Activated T-helper 2 cell treated with anti-CD3 and anti-CD28 coated beads, Interferon-gamma antibody, Interleukin-2, Interleukin-4, amounts not matched to agents 10 μg/mL and 5 μg/mL and 100 μg/mL, durations not matched to agents 14 hours and 24 hours and 36 hours (primary cell): Measurements from ENCODE around the gene KAT6B. TPM values are rescaled to one million over a fixed set of nuclear protein-coding genes. Genes with fewer than 3 reads are reported as not detected.
"Not testable (repeated sequence)": the region's sequence is repeated elsewhere in the genome, so short reads cannot be mapped to it uniquely, and the experiment has no call there.

Experiments used
- DNase-seq: peaks from one replicate; pipeline ENCODE4 v3.0.0; 2021; ENCODE audit warnings: low spot score
- H3K27ac Mint-ChIP-seq: one replicate; pipeline ENCODE4 v1.8.0; 2021; ENCODE audit warnings: mixed read lengths
- H3K27me3 Mint-ChIP-seq: one replicate; pipeline ENCODE4 v1.8.0; 2021; ENCODE audit warnings: low read depth, mixed read lengths
- H3K36me3 Mint-ChIP-seq: one replicate; pipeline ENCODE4 v1.8.0; 2021; ENCODE audit warnings: low read depth, mixed read lengths
- H3K4me1 Mint-ChIP-seq: one replicate; pipeline ENCODE4 v1.8.0; 2021; ENCODE audit warnings: low read depth, mixed read lengths
- H3K4me3 Mint-ChIP-seq: one replicate; pipeline ENCODE4 v1.8.0; 2021; ENCODE audit warnings: low read depth, mild to moderate bottlenecking, moderate library complexity, mixed read lengths
- H3K9me3 Mint-ChIP-seq: one replicate; pipeline ENCODE4 v1.8.0; 2021; ENCODE audit warnings: mixed read lengths
- intact Hi-C: fragments of 100-400 bp; cut with micrococcal nuclease; formaldehyde crosslinking; loops from one replicate; pipeline ENCODE4 v1.15.1; 2023
- total RNA-seq: library from RNA; stranded (reverse); gene quantifications from 2 replicates; pipeline ENCODE4 v1.2.3, GENCODE V29; 2022

The KAT6B gene
- total RNA-seq = 24.2 and 26.6 TPM in 2 replicates

GRCh38 chr10:74826142-74827044, at the start of gene KAT6B:
TSS of gene KAT6B (plus strand) at chr10:74826600. CDS start at chr10:74842858, 16,258 bp downstream.
- Mint-ChIP-seq H3K27me3 (no peaks in the 10 kb centered on the region), H3K36me3 (peaks cover 17% of the 10 kb centered on the region), H3K27ac (peak within 1 kb of the TSS; percentile 95), H3K9me3 (no peaks in the 10 kb centered on the region), H3K4me1 (peaks cover 53% of the 10 kb centered on the region), H3K4me3 (peak within 1 kb of the TSS; percentile 86)
- intact Hi-C loops = loop anchor here (1.0 to 10.0 kb wide), 11 partner anchors 27 to 650 kb away; partner anchors contain the start of gene VDAC2
- peak; percentile 100 for DNase-seq

- H3K4me3 Mint-ChIP-seq = no peak overlapping the region
- H3K9me3 Mint-ChIP-seq = peaks cover 19% of the 10 kb centered on the region
- DNase-seq = no peak
- no peaks in the 10 kb centered on the region for H3K36me3 Mint-ChIP-seq
- intact Hi-C loops = no loop called here
- H3K27ac Mint-ChIP-seq = no peak overlapping the region
- no peaks in the 10 kb centered on the region for H3K27me3 Mint-ChIP-seq
- H3K4me1 Mint-ChIP-seq = no peaks in the 10 kb centered on the region
Observed at GRCh38 chr10:74778436-74779094, 47.8 kb upstream of the KAT6B start.

GRCh38 chr10:74781870-74782269, 44.5 kb upstream of the KAT6B start:
- intact Hi-C loops, H3K27me3 Mint-ChIP-seq, H3K4me3 Mint-ChIP-seq, H3K9me3 Mint-ChIP-seq, H3K36me3 Mint-ChIP-seq, DNase-seq, H3K4me1 Mint-ChIP-seq, H3K27ac Mint-ChIP-seq: not testable (repeated sequence)

- H3K36me3 Mint-ChIP-seq = no peaks in the 10 kb centered on the region
- no peak overlapping the region for H3K27ac Mint-ChIP-seq
- no peak for DNase-seq
- H3K4me3 Mint-ChIP-seq = no peak overlapping the region
- no peaks in the 10 kb centered on the region for H3K4me1 Mint-ChIP-seq
- intact Hi-C loops = no loop called here
- no peaks in the 10 kb centered on the region for H3K27me3 Mint-ChIP-seq
- H3K9me3 Mint-ChIP-seq = no peaks in the 10 kb centered on the region
Observed at GRCh38 chr10:74784462-74784861, 41.9 kb upstream of the KAT6B start.

GRCh38 chr10:74786126-74786525, 40.3 kb upstream of the KAT6B start:
- no peaks in the 10 kb centered on the region for H3K27me3 Mint-ChIP-seq

GRCh38 chr10:74787457-74787856, 38.9 kb upstream of the KAT6B start:
- Mint-ChIP-seq H3K36me3 (no peaks in the 10 kb centered on the region), H3K27me3 (no peaks in the 10 kb centered on the region), H3K9me3 (no peaks in the 10 kb centered on the region), H3K27ac (no peak overlapping the region), H3K4me3 (no peak overlapping the region), H3K4me1 (no peaks in the 10 kb centered on the region)
- DNase-seq = no peak
- intact Hi-C loops = no loop called here

More at GRCh38 chr10:74786126-74786525, 40.3 kb upstream of the KAT6B start:
- H3K36me3 Mint-ChIP-seq = no peaks in the 10 kb centered on the region
- no peaks in the 10 kb centered on the region for H3K4me1 Mint-ChIP-seq
- no peaks in the 10 kb centered on the region for H3K9me3 Mint-ChIP-seq
- intact Hi-C loops = no loop called here
- H3K27ac Mint-ChIP-seq = no peak overlapping the region
- DNase-seq = no peak
- no peak overlapping the region for H3K4me3 Mint-ChIP-seq

GRCh38 chr10:74791979-74792378, 34.4 kb upstream of the KAT6B start:
- H3K4me1 Mint-ChIP-seq, H3K4me3 Mint-ChIP-seq, H3K27me3 Mint-ChIP-seq, intact Hi-C loops, H3K27ac Mint-ChIP-seq, H3K9me3 Mint-ChIP-seq, DNase-seq, H3K36me3 Mint-ChIP-seq: not testable (repeated sequence)

GRCh38 chr10:74792726-74793125, 33.7 kb upstream of the KAT6B start:
- intact Hi-C loops = no loop called here
- DNase-seq = no peak
- Mint-ChIP-seq H3K27me3 (peaks cover 1% of the 10 kb centered on the region), H3K27ac (no peak overlapping the region), H3K9me3 (no peaks in the 10 kb centered on the region), H3K4me3 (no peak overlapping the region), H3K4me1 (peaks cover 4% of the 10 kb centered on the region), H3K36me3 (no peaks in the 10 kb centered on the region)

- H3K27me3 Mint-ChIP-seq, H3K9me3 Mint-ChIP-seq, H3K4me1 Mint-ChIP-seq, H3K4me3 Mint-ChIP-seq, DNase-seq, intact Hi-C loops, H3K36me3 Mint-ChIP-seq, H3K27ac Mint-ChIP-seq: not testable (repeated sequence)
Observed at GRCh38 chr10:74793240-74793639, 33.2 kb upstream of the KAT6B start.

GRCh38 chr10:74794531-74794930, 31.9 kb upstream of the KAT6B start:
- no peak overlapping the region for H3K27ac Mint-ChIP-seq
- intact Hi-C loops = no loop called here
- H3K36me3 Mint-ChIP-seq = no peaks in the 10 kb centered on the region

GRCh38 chr10:74797550-74797949, 28.9 kb upstream of the KAT6B start:
- peaks cover 2% of the 10 kb centered on the region for H3K27me3 Mint-ChIP-seq

More at GRCh38 chr10:74794531-74794930, 31.9 kb upstream of the KAT6B start:
- H3K4me3 Mint-ChIP-seq = no peak overlapping the region
- H3K4me1 Mint-ChIP-seq = peaks cover 4% of the 10 kb centered on the region
- DNase-seq = no peak
- peaks cover 2% of the 10 kb centered on the region for H3K27me3 Mint-ChIP-seq
- peaks cover under 1% of the 10 kb centered on the region for H3K9me3 Mint-ChIP-seq

GRCh38 chr10:74799721-74800221, 26.6 kb upstream of the KAT6B start:
- Mint-ChIP-seq H3K27me3 (peaks cover 2% of the 10 kb centered on the region), H3K27ac (peak overlapping the region; percentile 68), H3K9me3 (peaks cover 7% of the 10 kb centered on the region), H3K4me1 (peaks cover 14% of the 10 kb centered on the region), H3K4me3 (no peak overlapping the region), H3K36me3 (no peaks in the 10 kb centered on the region)
- intact Hi-C loops = loop anchor here (1.0 to 5.0 kb wide), 4 partner anchors 27 to 297 kb away; partner anchors contain the start of gene KAT6B
- peak; percentile 12 for DNase-seq

More at GRCh38 chr10:74797550-74797949, 28.9 kb upstream of the KAT6B start:
- Mint-ChIP-seq H3K9me3 (peaks cover 7% of the 10 kb centered on the region), H3K36me3 (no peaks in the 10 kb centered on the region), H3K4me1 (peaks cover 14% of the 10 kb centered on the region), H3K4me3 (no peak overlapping the region), H3K27ac (no peak overlapping the region)
- DNase-seq = no peak
- intact Hi-C loops = loop anchor here (5.0 kb wide), 1 partner anchor 295 kb away; no protein-coding TSS in a partner anchor
